GM21381 (cell line): ENCODE measurements around the gene ACTRT2.

Source experiments
- ATAC-seq: cut with Tn5 transposase; IDR thresholded peaks from one replicate; pipeline ENCODE4 v1.9.1; 2021; ENCODE audit warnings: mild to moderate bottlenecking, moderate library complexity; ENCODE audit not compliant: unreplicated experiment

The ACTRT2 gene

GRCh38 chr1:3021233-3021671, at the start of gene ACTRT2:
Gene ACTRT2 (plus strand): TSS chr1:3021467. CDS start chr1:3021687, 220 bp downstream.
- ATAC-seq: no peak

- ATAC-seq: no peak
Measured at GRCh38 chr1:2971609-2972008, 49.7 kb upstream of the ACTRT2 start.

- ATAC-seq: no peak
Measured at GRCh38 chr1:2972011-2972878, 49.0 kb upstream of the ACTRT2 start.

- ATAC-seq: no peak
Measured at GRCh38 chr1:2972879-2973575, 48.2 kb upstream of the ACTRT2 start.

- ATAC-seq: no peak
Measured at GRCh38 chr1:2973601-2974593, 47.4 kb upstream of the ACTRT2 start.

GRCh38 chr1:2974701-2975301, 46.5 kb upstream of the ACTRT2 start:
- ATAC-seq: no peak

GRCh38 chr1:2975466-2976179, 45.6 kb upstream of the ACTRT2 start:
- no peak for ATAC-seq

- no peak for ATAC-seq
Measured at GRCh38 chr1:2976180-2976562, 45.1 kb upstream of the ACTRT2 start.

GRCh38 chr1:2977886-2978611, 43.2 kb upstream of the ACTRT2 start:
- ATAC-seq: no peak

- ATAC-seq: no peak
Measured at GRCh38 chr1:2978691-2979190, 42.5 kb upstream of the ACTRT2 start.

- ATAC-seq: no peak
Measured at GRCh38 chr1:2979191-2980072, 41.8 kb upstream of the ACTRT2 start.

GRCh38 chr1:2980073-2980791, 41.0 kb upstream of the ACTRT2 start:
- ATAC-seq: no peak

GRCh38 chr1:2980849-2981248, 40.4 kb upstream of the ACTRT2 start:
- ATAC-seq: no peak

- ATAC-seq: no peak
Measured at GRCh38 chr1:2981388-2981787, 39.9 kb upstream of the ACTRT2 start.

GRCh38 chr1:2981981-2982614, 39.2 kb upstream of the ACTRT2 start:
- no peak for ATAC-seq

GRCh38 chr1:2982615-2983318, 38.5 kb upstream of the ACTRT2 start:
- ATAC-seq: no peak
